ENCODE data around the gene BMP6. TPM values are rescaled to one million over a fixed set of nuclear protein-coding genes. Genes with fewer than 3 reads are reported as not detected.

BMP6 gene
- total RNA-seq, result not detected

- CTCF ChIA-PET, result no interaction called here
- Mint-ChIP-seq H3K27ac (no peak within 1 kb of the TSS), H3K36me3 (ENCODE audit: low read depth) (no peaks in the 10 kb centered on the region), H3K4me1 (peaks cover 23% of the 10 kb centered on the region), H3K9me3 (no peaks in the 10 kb centered on the region), H3K27me3 (peaks cover 72% of the 10 kb centered on the region), H3K4me3 (peak within 1 kb of the TSS; percentile 71)
- POLR2A ChIA-PET, result no interaction called here
- peak; percentile 79 for DNase-seq
These were observed at the start of gene BMP6 for GRCh38 chr6:7725849-7726415. BMP6 (plus strand) TSS chr6:7726099; CDS start chr6:7726956, 857 bp downstream.

- CTCF ChIA-PET, result interaction anchor here (1.3 kb wide), 1 partner anchor 24 kb away, joined by 3 read pairs; no protein-coding TSS in a partner anchor
- Mint-ChIP-seq H3K4me3 (no peak overlapping the region), H3K9me3 (no peaks in the 10 kb centered on the region), H3K4me1 (no peaks in the 10 kb centered on the region), H3K27ac (no peak overlapping the region), H3K27me3 (peaks cover 9% of the 10 kb centered on the region), H3K36me3 (ENCODE audit: low read depth) (no peaks in the 10 kb centered on the region)
- DNase-seq, result no peak
- POLR2A ChIA-PET, result no interaction called here
These were observed 48.7 kb upstream of the BMP6 start for GRCh38 chr6:7677229-7677628.

GRCh38 chr6:7680393-7681075, 45.4 kb upstream of the BMP6 start:
- CTCF ChIA-PET, result no interaction called here
- no peak overlapping the region for H3K27ac Mint-ChIP-seq
- H3K4me1 Mint-ChIP-seq, result no peaks in the 10 kb centered on the region
- H3K36me3 Mint-ChIP-seq (ENCODE audit: low read depth), result no peaks in the 10 kb centered on the region
- POLR2A ChIA-PET, result no interaction called here
- DNase-seq, result no peak
- H3K9me3 Mint-ChIP-seq, result no peaks in the 10 kb centered on the region
- H3K27me3 Mint-ChIP-seq, result peaks cover 24% of the 10 kb centered on the region
- no peak overlapping the region for H3K4me3 Mint-ChIP-seq

- H3K27me3 Mint-ChIP-seq, result peaks cover 24% of the 10 kb centered on the region
- no peak overlapping the region for H3K27ac Mint-ChIP-seq
- no peaks in the 10 kb centered on the region for H3K4me1 Mint-ChIP-seq
- H3K36me3 Mint-ChIP-seq (ENCODE audit: low read depth), result no peaks in the 10 kb centered on the region
- no peak overlapping the region for H3K4me3 Mint-ChIP-seq
- ChIA-PET POLR2A (no interaction called here), CTCF (no interaction called here)
- DNase-seq, result no peak
- H3K9me3 Mint-ChIP-seq, result no peaks in the 10 kb centered on the region
These were observed 44.5 kb upstream of the BMP6 start for GRCh38 chr6:7681449-7681848.

GRCh38 chr6:7684076-7684475, 41.8 kb upstream of the BMP6 start:
- DNase-seq, result no peak
- Mint-ChIP-seq H3K27ac (no peak overlapping the region), H3K4me1 (no peaks in the 10 kb centered on the region), H3K4me3 (no peak overlapping the region), H3K9me3 (no peaks in the 10 kb centered on the region), H3K27me3 (peaks cover 30% of the 10 kb centered on the region), H3K36me3 (ENCODE audit: low read depth) (no peaks in the 10 kb centered on the region)
- ChIA-PET POLR2A (no interaction called here), CTCF (no interaction called here)

GRCh38 chr6:7684843-7685242, 41.1 kb upstream of the BMP6 start:
- Mint-ChIP-seq H3K4me3 (no peak overlapping the region), H3K27me3 (peaks cover 32% of the 10 kb centered on the region), H3K27ac (no peak overlapping the region), H3K9me3 (no peaks in the 10 kb centered on the region), H3K36me3 (ENCODE audit: low read depth) (no peaks in the 10 kb centered on the region), H3K4me1 (no peaks in the 10 kb centered on the region)
- no peak for DNase-seq
- ChIA-PET POLR2A (no interaction called here), CTCF (interaction anchor here (0.7 to 1.4 kb wide), 2 partner anchors 12 to 69 kb away, joined by 3 read pairs; no protein-coding TSS in a partner anchor)

GRCh38 chr6:7685276-7685675, 40.6 kb upstream of the BMP6 start:
- DNase-seq, result no peak
- H3K9me3 Mint-ChIP-seq, result no peaks in the 10 kb centered on the region
- H3K4me1 Mint-ChIP-seq, result no peaks in the 10 kb centered on the region
- H3K4me3 Mint-ChIP-seq, result no peak overlapping the region
- no peaks in the 10 kb centered on the region for H3K36me3 Mint-ChIP-seq (ENCODE audit: low read depth)
- POLR2A ChIA-PET, result no interaction called here
- H3K27me3 Mint-ChIP-seq, result peaks cover 32% of the 10 kb centered on the region
- CTCF ChIA-PET, result interaction anchor here (0.7 to 1.4 kb wide), 2 partner anchors 13 to 70 kb away, joined by 3 read pairs; no protein-coding TSS in a partner anchor
- no peak overlapping the region for H3K27ac Mint-ChIP-seq

- ChIA-PET POLR2A (no interaction called here), CTCF (no interaction called here)
- H3K9me3 Mint-ChIP-seq, result no peaks in the 10 kb centered on the region
- no peaks in the 10 kb centered on the region for H3K36me3 Mint-ChIP-seq (ENCODE audit: low read depth)
- no peak overlapping the region for H3K4me3 Mint-ChIP-seq
- H3K27me3 Mint-ChIP-seq, result peaks cover 27% of the 10 kb centered on the region
- H3K4me1 Mint-ChIP-seq, result no peaks in the 10 kb centered on the region
- no peak overlapping the region for H3K27ac Mint-ChIP-seq
- DNase-seq, result no peak
These were observed 38.5 kb upstream of the BMP6 start for GRCh38 chr6:7687145-7688111.

GRCh38 chr6:7691021-7691420, 34.9 kb upstream of the BMP6 start:
- Mint-ChIP-seq H3K9me3 (no peaks in the 10 kb centered on the region), H3K4me3 (no peak overlapping the region), H3K27me3 (peaks cover 13% of the 10 kb centered on the region), H3K27ac (no peak overlapping the region), H3K4me1 (no peaks in the 10 kb centered on the region), H3K36me3 (ENCODE audit: low read depth) (no peaks in the 10 kb centered on the region)
- no peak for DNase-seq
- CTCF ChIA-PET, result interaction anchor here (0.7 kb wide), 1 partner anchor 105 kb away, joined by 3 read pairs; no protein-coding TSS in a partner anchor
- POLR2A ChIA-PET, result no interaction called here

GRCh38 chr6:7691675-7692452, 34.0 kb upstream of the BMP6 start:
- Mint-ChIP-seq H3K27me3 (peaks cover 13% of the 10 kb centered on the region), H3K9me3 (no peaks in the 10 kb centered on the region), H3K4me1 (no peaks in the 10 kb centered on the region), H3K4me3 (no peak overlapping the region), H3K36me3 (ENCODE audit: low read depth) (no peaks in the 10 kb centered on the region), H3K27ac (no peak overlapping the region)
- ChIA-PET CTCF (interaction anchor here (0.8 to 1.1 kb wide), 2 partner anchors 12 to 1006 kb away, joined by 3 to 4 read pairs; no protein-coding TSS in a partner anchor), POLR2A (no interaction called here)
- no peak for DNase-seq

- Mint-ChIP-seq H3K36me3 (ENCODE audit: low read depth) (no peaks in the 10 kb centered on the region), H3K4me1 (peaks cover 3% of the 10 kb centered on the region), H3K9me3 (no peaks in the 10 kb centered on the region), H3K27ac (no peak overlapping the region), H3K4me3 (no peak overlapping the region), H3K27me3 (peaks cover 13% of the 10 kb centered on the region)
- POLR2A ChIA-PET, result no interaction called here
- no peak for DNase-seq
- CTCF ChIA-PET, result interaction anchor here (0.8 to 1.1 kb wide), 2 partner anchors 12 to 1006 kb away, joined by 3 to 4 read pairs; no protein-coding TSS in a partner anchor
These were observed 33.5 kb upstream of the BMP6 start for GRCh38 chr6:7692453-7692784.

- ChIA-PET POLR2A (no interaction called here), CTCF (interaction anchor here (0.6 kb wide), 4 partner anchors 19 to 739 kb away, joined by 3 to 5 read pairs (median 4); no protein-coding TSS in a partner anchor)
- Mint-ChIP-seq H3K27ac (no peak overlapping the region), H3K36me3 (ENCODE audit: low read depth) (no peaks in the 10 kb centered on the region), H3K27me3 (peaks cover 6% of the 10 kb centered on the region), H3K9me3 (no peaks in the 10 kb centered on the region), H3K4me1 (peaks cover 13% of the 10 kb centered on the region), H3K4me3 (no peak overlapping the region)
- no peak for DNase-seq
These were observed 32.1 kb upstream of the BMP6 start for GRCh38 chr6:7693827-7694226.
